NB4 (cell line): ENCODE results near the gene ALPL.

ENCODE experiments used
- DNase-seq: peaks from one replicate; pipeline ENCODE4 v3.0.0; 2010; ENCODE audit warnings: low read depth
- H3K4me3 ChIP-seq: one replicate; pipeline ENCODE4 v1.5.1; 2011; ENCODE audit warnings: mild to moderate bottlenecking, low read depth, low read length, moderate library complexity
- MAX ChIP-seq: IDR thresholded peaks from 2 replicates; pipeline ENCODE4 v1.6.1; 2011; ENCODE audit warnings: low read depth, low read length
- MYC ChIP-seq: IDR thresholded peaks from 2 replicates; pipeline ENCODE4 v1.6.1; 2011; ENCODE audit warnings: low read depth, low read length
- POLR2A ChIP-seq: IDR thresholded peaks from 2 replicates; pipeline ENCODE4 v1.6.1; 2011; ENCODE audit warnings: mild to moderate bottlenecking; ENCODE audit not compliant: insufficient read length; ENCODE audit errors: extremely low read depth
- TF ChIP-seq, protein P1 (sequence below): IDR thresholded peaks from one replicate; pipeline ENCODE4 v1.5.1; 2012; ENCODE audit warnings: low read depth, low read length

The ALPL gene

GRCh38 chr1:21568809-21569385 lies 59.7 kb downstream of the ALPL start:
- peak; percentile 29 for DNase-seq
- TF ChIP-seq, protein P1, sequence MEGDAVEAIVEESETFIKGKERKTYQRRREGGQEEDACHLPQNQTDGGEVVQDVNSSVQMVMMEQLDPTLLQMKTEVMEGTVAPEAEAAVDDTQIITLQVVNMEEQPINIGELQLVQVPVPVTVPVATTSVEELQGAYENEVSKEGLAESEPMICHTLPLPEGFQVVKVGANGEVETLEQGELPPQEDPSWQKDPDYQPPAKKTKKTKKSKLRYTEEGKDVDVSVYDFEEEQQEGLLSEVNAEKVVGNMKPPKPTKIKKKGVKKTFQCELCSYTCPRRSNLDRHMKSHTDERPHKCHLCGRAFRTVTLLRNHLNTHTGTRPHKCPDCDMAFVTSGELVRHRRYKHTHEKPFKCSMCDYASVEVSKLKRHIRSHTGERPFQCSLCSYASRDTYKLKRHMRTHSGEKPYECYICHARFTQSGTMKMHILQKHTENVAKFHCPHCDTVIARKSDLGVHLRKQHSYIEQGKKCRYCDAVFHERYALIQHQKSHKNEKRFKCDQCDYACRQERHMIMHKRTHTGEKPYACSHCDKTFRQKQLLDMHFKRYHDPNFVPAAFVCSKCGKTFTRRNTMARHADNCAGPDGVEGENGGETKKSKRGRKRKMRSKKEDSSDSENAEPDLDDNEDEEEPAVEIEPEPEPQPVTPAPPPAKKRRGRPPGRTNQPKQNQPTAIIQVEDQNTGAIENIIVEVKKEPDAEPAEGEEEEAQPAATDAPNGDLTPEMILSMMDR, result no peak
- no peak for TF ChIP-seq MYC
- TF ChIP-seq POLR2A, result no peak
- no peak for TF ChIP-seq MAX
- no peak overlapping the region for H3K4me3 ChIP-seq

GRCh38 chr1:21569820-21570527 lies 60.8 kb downstream of the ALPL start:
- no peak overlapping the region for H3K4me3 ChIP-seq
- TF ChIP-seq, protein P1, result no peak
- no peak for TF ChIP-seq MAX
- TF ChIP-seq MYC, result no peak
- TF ChIP-seq POLR2A, result no peak
- DNase-seq, result no peak

DNA sequence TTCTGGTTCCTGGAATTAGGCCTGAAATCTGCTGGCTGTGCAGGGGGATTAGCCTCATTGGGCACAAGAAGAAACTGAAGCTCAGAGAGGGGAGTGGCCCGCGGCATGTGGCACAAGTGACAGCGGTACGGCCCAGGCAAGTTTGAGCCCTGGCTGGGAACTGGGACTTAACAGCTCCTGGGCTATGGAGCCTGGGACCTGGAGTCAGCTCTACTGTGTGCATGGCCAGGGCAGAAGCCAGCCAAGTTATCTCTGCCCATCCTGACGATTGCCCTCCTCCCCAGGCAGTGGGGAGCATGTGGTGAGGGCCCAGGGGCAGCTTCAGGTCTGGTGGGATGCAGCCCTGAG lies 61.3 kb downstream of the ALPL start:
- TF ChIP-seq MYC (no peak), POLR2A (no peak), MAX (no peak)
- TF ChIP-seq, protein P1, result no peak
- H3K4me3 ChIP-seq, result no peak overlapping the region
- DNase-seq, result no peak

DNA sequence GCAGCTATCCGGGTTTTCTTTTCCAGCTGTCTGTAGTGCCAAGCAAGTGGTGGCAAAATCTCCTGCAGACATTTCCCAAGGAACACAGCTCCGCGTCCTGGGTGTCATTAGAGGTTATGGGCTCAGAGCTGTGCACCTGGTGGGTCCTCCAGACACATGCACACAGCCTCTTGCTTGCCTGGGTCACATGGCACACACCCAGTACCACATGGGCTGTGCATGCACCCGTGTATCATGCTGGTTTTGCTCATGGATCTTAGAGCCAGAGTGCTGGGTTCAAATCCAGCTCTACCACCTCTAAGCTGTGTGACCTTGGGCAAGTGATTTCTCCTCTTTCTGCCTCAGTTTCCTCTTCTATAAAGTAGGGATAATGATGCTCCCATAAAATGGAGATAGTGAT lies 61.7 kb downstream of the ALPL start:
- no peak overlapping the region for H3K4me3 ChIP-seq
- TF ChIP-seq, protein P1, result no peak
- TF ChIP-seq POLR2A (no peak), MYC (no peak), MAX (no peak)
- no peak for DNase-seq

DNA sequence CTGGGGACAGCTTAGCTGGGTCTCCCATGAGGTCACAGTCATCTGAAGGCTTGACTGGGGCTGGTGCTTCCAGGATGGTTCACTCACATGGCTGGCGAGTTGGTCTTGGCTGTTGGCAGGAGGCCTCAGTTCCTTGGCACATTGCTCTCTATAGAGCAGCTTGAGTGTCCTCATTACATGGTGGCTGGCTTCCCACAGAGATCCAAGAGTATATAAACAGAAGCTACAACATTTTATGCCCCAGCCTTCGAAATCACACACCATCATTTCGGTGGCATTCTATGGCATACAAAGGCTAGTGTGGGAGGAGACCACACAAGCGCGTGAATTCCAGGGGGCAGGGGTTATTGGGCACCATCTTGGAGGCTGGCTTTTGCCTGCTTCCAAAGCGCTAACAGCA lies 63.0 kb downstream of the ALPL start:
- TF ChIP-seq MYC, result no peak
- TF ChIP-seq, protein P1, result no peak
- no peak for TF ChIP-seq POLR2A
- no peak for TF ChIP-seq MAX
- DNase-seq, result no peak
- no peak overlapping the region for H3K4me3 ChIP-seq
